HEK293T (cell line): Measurements from ENCODE around the gene MANBA.
"Not testable (repeated sequence)": the region's sequence is repeated elsewhere in the genome, so short reads cannot be mapped to it uniquely, and the experiment has no call there.

Experiments
- CTCF ChIA-PET: fragments of 350-600 bp; formaldehyde crosslinking; extraction: SDS; loops from one replicate; lab custom pipeline; 2021; ENCODE audit warnings: antibody characterized with exemption, inconsistent platforms; lab: Yijun Ruan, JAX
- POLR2A ChIA-PET: fragments of 350-600 bp; formaldehyde crosslinking; extraction: SDS; loops from one replicate; lab custom pipeline; 2020; ENCODE audit warnings: antibody characterized with exemption, inconsistent platforms; lab: Yijun Ruan, JAX
- DNase-seq: peaks from one replicate; pipeline ENCODE4 v3.0.0; 2012; ENCODE audit warnings: mixed read lengths; ENCODE audit errors: extremely low spot score
- ARNT ChIP-seq: fragments of 450-650 bp; IDR thresholded peaks from 2 replicates; pipeline ENCODE4 v1.6.1; 2017; ENCODE audit warnings: mild to moderate bottlenecking
- BHLHE40 ChIP-seq: fragments of 450-650 bp; IDR thresholded peaks from 2 replicates; pipeline ENCODE4 v1.6.1; 2016; ENCODE audit warnings: mild to moderate bottlenecking, moderate library complexity, borderline replicate concordance
- CTBP1 ChIP-seq: fragments of 450-650 bp; IDR thresholded peaks from 2 replicates; pipeline ENCODE4 v1.6.1; 2016; ENCODE audit warnings: borderline replicate concordance
- ELF4 ChIP-seq: fragments of 450-650 bp; IDR thresholded peaks from 2 replicates; pipeline ENCODE4 v1.6.1; 2017; ENCODE audit warnings: antibody characterized with exemption
- FOXA1 ChIP-seq: fragments of 450-650 bp; IDR thresholded peaks from 2 replicates; pipeline ENCODE4 v1.6.1; 2016; ENCODE audit warnings: mild to moderate bottlenecking
- FOXK2 ChIP-seq: fragments of 450-650 bp; IDR thresholded peaks from 2 replicates; pipeline ENCODE4 v1.6.1; 2016; ENCODE audit warnings: mild to moderate bottlenecking
- FOXM1 ChIP-seq: fragments of 450-650 bp; IDR thresholded peaks from 2 replicates; pipeline ENCODE4 v1.6.1; 2017; ENCODE audit warnings: mild to moderate bottlenecking, borderline replicate concordance
- HDGF ChIP-seq: fragments of 450-650 bp; IDR thresholded peaks from 2 replicates; pipeline ENCODE4 v1.6.1; 2017; ENCODE audit warnings: antibody characterized with exemption, borderline replicate concordance
- L3MBTL2 ChIP-seq: fragments of 450-650 bp; conservative IDR thresholded peaks from 2 replicates; pipeline ENCODE4 v1.6.1; 2016; ENCODE audit warnings: mild to moderate bottlenecking
- LEF1 ChIP-seq: fragments of 450-650 bp; IDR thresholded peaks from 2 replicates; pipeline ENCODE4 v1.6.1; 2017; ENCODE audit warnings: mild to moderate bottlenecking, borderline replicate concordance
- NFRKB ChIP-seq: fragments of 450-650 bp; IDR thresholded peaks from 2 replicates; pipeline ENCODE4 v1.6.1; 2016; ENCODE audit warnings: mild to moderate bottlenecking, moderate library complexity
- SP1 ChIP-seq: fragments of 450-650 bp; IDR thresholded peaks from 2 replicates; pipeline ENCODE4 v1.6.1; 2017
- SUZ12 ChIP-seq: fragments of 450-650 bp; IDR thresholded peaks from 2 replicates; pipeline ENCODE4 v1.6.1; 2016; ENCODE audit warnings: mild to moderate bottlenecking
- TARDBP ChIP-seq: fragments of 450-650 bp; IDR thresholded peaks from 2 replicates; pipeline ENCODE4 v1.6.1; 2016
- ZNF384 ChIP-seq: fragments of 450-650 bp; IDR thresholded peaks from 2 replicates; pipeline ENCODE4 v1.6.1; 2016
- TF ChIP-seq, protein P1 (sequence below): fragments of 450-650 bp; IDR thresholded peaks from 2 replicates; pipeline ENCODE4 v1.6.1; 2016

The MANBA gene

DNA sequence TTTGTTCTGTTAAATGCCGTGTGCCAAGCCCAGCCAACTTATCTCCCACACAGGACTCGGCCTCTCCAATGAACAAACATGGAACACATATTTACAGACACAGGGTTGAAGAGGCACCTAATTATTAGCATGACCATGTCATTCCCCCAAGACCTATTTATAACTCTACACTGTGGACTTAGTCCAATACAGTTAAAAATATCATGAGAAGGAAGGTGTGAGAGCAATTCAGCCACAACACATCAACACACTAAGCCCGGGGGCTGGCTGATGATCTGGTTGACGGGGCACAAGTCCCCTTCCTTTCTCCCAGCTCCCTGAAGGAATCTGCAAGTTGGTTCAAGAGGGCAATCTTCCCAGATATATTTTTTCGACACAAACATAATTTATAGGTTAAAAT, 28.1 kb downstream of the MANBA start:
- ChIA-PET POLR2A (no interaction called here), CTCF (interaction anchor here (0.6 to 0.9 kb wide), 2 partner anchors 29 to 55 kb away, joined by 3 read pairs; no protein-coding TSS in a partner anchor)
- TF ChIP-seq FOXM1 (no peak), HDGF (no peak), FOXK2 (no peak), NFRKB (no peak), SUZ12 (no peak), FOXA1 (no peak), SP1 (no peak), ARNT (no peak), L3MBTL2 (no peak), LEF1 (no peak), CTBP1 (no peak), BHLHE40 (no peak), ELF4 (no peak), TARDBP (no peak), ZNF384 (no peak)
- TF ChIP-seq, protein P1, sequence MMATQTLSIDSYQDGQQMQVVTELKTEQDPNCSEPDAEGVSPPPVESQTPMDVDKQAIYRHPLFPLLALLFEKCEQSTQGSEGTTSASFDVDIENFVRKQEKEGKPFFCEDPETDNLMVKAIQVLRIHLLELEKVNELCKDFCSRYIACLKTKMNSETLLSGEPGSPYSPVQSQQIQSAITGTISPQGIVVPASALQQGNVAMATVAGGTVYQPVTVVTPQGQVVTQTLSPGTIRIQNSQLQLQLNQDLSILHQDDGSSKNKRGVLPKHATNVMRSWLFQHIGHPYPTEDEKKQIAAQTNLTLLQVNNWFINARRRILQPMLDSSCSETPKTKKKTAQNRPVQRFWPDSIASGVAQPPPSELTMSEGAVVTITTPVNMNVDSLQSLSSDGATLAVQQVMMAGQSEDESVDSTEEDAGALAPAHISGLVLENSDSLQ: no peak
- no peak for DNase-seq

GRCh38 chr4:102730968-102731533, 29.7 kb downstream of the MANBA start:
- ChIA-PET POLR2A (interaction anchor here (1.0 kb wide), 1 partner anchor 97 kb away, joined by 4 read pairs; no protein-coding TSS in a partner anchor), CTCF (no interaction called here)
- TF ChIP-seq L3MBTL2: no peak
- peak; percentile 45 for DNase-seq

- DNase-seq, POLR2A ChIA-PET, CTCF ChIA-PET: not testable (repeated sequence)
These were observed 31.3 kb downstream of the MANBA start for GRCh38 chr4:102729486-102729885.

- DNase-seq, CTCF ChIA-PET, POLR2A ChIA-PET: not testable (repeated sequence)
These were observed 33.8 kb downstream of the MANBA start for GRCh38 chr4:102726919-102727318.

DNA sequence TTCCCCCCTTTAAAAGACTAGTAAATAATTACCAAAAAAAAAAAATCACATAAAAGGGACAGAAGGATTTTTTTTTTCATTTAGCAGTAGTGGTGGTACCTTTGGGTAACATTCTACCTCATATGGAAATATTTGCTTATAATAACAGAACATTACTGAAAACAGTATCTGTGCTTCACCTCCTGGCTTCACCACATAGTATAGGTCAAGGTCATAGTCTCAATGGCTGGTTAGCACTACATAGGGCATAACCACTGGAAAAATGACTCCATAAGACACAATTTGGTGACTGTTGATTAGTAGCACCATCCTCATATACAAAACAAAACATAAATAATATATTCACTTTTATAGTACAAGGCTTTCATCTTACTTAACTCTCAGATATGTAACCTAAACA, 34.7 kb downstream of the MANBA start:
- ChIA-PET CTCF (no interaction called here), POLR2A (no interaction called here)
- DNase-seq: no peak
- no peak for TF ChIP-seq ELF4
- no peak for TF ChIP-seq SUZ12
- TF ChIP-seq BHLHE40: no peak
- TF ChIP-seq TARDBP: no peak
- no peak for TF ChIP-seq L3MBTL2
- no peak for TF ChIP-seq ARNT
- no peak for TF ChIP-seq NFRKB
- TF ChIP-seq, protein P1: no peak
- TF ChIP-seq FOXA1: no peak
- no peak for TF ChIP-seq SP1
- no peak for TF ChIP-seq FOXM1
- no peak for TF ChIP-seq ZNF384
- TF ChIP-seq LEF1: no peak
- TF ChIP-seq FOXK2: no peak
- no peak for TF ChIP-seq CTBP1
- TF ChIP-seq HDGF: no peak

DNA sequence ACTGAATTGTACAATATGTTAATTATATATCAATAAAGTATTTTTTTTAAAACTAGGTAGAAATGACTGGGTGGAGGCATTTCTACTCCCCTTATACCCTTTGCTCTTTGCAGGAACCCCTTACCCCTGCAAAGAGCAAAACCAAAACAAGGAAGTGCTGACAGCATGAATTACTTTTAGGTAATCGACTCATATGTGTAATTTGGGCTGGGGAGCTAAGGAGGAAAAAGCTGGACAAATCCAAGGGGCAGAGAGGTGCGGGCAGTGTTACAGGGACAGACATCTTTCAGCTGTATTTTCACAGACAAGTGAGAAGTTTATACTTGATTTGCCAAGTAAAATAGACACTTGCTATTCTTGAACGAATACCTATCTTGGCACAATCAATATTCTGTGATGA, 35.5 kb downstream of the MANBA start:
- TF ChIP-seq, protein P1: no peak
- TF ChIP-seq ZNF384 (no peak), FOXA1 (no peak), CTBP1 (no peak), SP1 (no peak), ELF4 (no peak), TARDBP (no peak), BHLHE40 (no peak), NFRKB (no peak), SUZ12 (no peak), HDGF (no peak), FOXM1 (no peak), FOXK2 (no peak), L3MBTL2 (no peak), ARNT (no peak), LEF1 (no peak)
- POLR2A ChIA-PET: no interaction called here
- DNase-seq: no peak
- CTCF ChIA-PET: no interaction called here

DNA sequence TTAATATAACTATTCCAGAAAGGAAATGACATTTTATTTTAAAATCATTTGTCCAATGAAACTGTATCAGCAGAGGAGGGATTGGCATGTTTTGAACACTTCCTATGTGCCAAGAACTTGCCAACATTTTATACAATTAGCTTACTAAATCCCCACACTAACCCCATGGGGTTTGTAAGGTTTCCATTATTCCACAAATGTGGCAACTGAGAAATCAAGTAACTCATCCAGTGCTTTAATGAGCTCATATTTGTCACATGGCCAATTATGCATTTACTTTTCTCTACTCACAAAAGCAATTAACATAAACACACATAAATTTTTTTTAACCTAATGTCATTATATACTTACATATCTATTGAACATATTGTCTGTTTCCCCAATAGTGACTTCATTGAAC, 37.3 kb downstream of the MANBA start:
- ChIA-PET CTCF (no interaction called here), POLR2A (no interaction called here)
- no peak for TF ChIP-seq HDGF
- TF ChIP-seq SP1: no peak
- TF ChIP-seq CTBP1: no peak
- TF ChIP-seq FOXA1: no peak
- TF ChIP-seq FOXM1: no peak
- TF ChIP-seq ELF4: no peak
- TF ChIP-seq TARDBP: no peak
- no peak for TF ChIP-seq BHLHE40
- TF ChIP-seq NFRKB: no peak
- TF ChIP-seq LEF1: no peak
- TF ChIP-seq L3MBTL2: no peak
- TF ChIP-seq FOXK2: no peak
- TF ChIP-seq, protein P1: no peak
- no peak for TF ChIP-seq SUZ12
- no peak for TF ChIP-seq ARNT
- no peak for TF ChIP-seq ZNF384
- DNase-seq: no peak
